ENCODE measurements around the gene SMCR8. TPM values are rescaled to one million over a fixed set of nuclear protein-coding genes. Genes with fewer than 3 reads are reported as not detected.

Gene SMCR8
- total and polyA plus RNA-seq, 9 of the 15 experiments (the other 6 are each of a cell fraction or from before 2014, with no cell fraction given): 0.25 to 8.8 (median 4.9) TPM

DNA sequence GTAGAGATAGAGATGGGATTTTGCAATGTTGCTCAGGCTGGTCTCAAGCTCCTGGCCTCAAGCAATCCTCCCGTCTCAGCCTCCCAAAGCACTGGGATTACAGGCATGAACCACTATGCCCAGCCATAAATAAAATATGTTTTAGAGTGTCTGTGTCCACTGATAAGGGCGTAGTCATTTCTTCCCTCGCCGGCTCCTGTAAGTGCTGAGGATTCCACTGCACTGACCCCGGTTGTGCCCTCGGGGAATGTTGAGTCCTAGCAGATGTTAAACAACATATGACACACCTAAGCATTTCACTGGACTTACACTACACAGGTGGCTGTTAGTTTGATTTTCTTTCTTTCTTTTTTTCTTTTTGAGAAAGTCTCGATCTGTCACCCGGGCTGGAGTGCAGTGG is 53.9 kb downstream of the SMCR8 start:
- no peak overlapping the region for H3K4me3 ChIP-seq
- H3K9me1 ChIP-seq (ENCODE audit: control insufficient read depth, insufficient read depth, low read length): no peaks in the 10 kb centered on the region
- no peak overlapping the region for H3K27ac ChIP-seq (ENCODE audit: extremely low read depth, low read depth, low read length)
- H4K20me1 ChIP-seq (replicated peaks; ENCODE audit: control insufficient read depth, insufficient read depth, low read length): no peaks in the 10 kb centered on the region
- no peaks in the 10 kb centered on the region for H3K9me3 ChIP-seq (replicated peaks; ENCODE audit: control insufficient read depth, insufficient read depth, low read depth, low read length)
- no peak overlapping the region for H2AFZ ChIP-seq (ENCODE audit: low read depth, low read length)
- FAIRE-seq: no peak
- ChIA-PET POLR2A (no interaction called here), CTCF (ENCODE audit: low intra/inter-chr PET ratio) (no interaction called here)
- no TSS peak for BruUV-seq (replicated peaks)
- ATAC-seq: no peak; the same call in 1 of the 3 replicates
- H3K79me2 ChIP-seq (ENCODE audit: control insufficient read depth, insufficient read depth, low read length): no peaks in the 10 kb centered on the region
- peak in 1 of 4 experiments; percentile 31 for DNase-seq (ENCODE audit: extremely low read depth in 1 of 4, low spot score in 3 of 4)
- H3K4me1 ChIP-seq (replicated peaks in 1 of 2; ENCODE audit: control insufficient read depth in 2 of 2, insufficient read depth in 2 of 2, low read length in 2 of 2): peaks cover 0 to 3% of the 10 kb centered on the region in 2 experiments; a peak in 2 of 5 replicates
- 0% methylated on average over 6 of the region's 8 CpGs for WGBS (ENCODE audit: insufficient coverage, low coverage, missing lambda C conversion rate)
- no peak overlapping the region for H3K4me2 ChIP-seq (ENCODE audit: insufficient read depth, low read length)
- no peaks in the 10 kb centered on the region for H3K36me3 ChIP-seq (ENCODE audit: control insufficient read depth, insufficient read depth, low read length)
- no peak overlapping the region for H3K9ac ChIP-seq (ENCODE audit: insufficient read depth in 1 of 2, low read depth in 2 of 2, low read length in 2 of 2)
- in situ Hi-C loops (cut with MboI) (no loop called here), intact Hi-C loops (cut with micrococcal nuclease) (no loop called here)
- no peaks in the 10 kb centered on the region for H3K27me3 ChIP-seq (ENCODE audit: control insufficient read depth in 2 of 2, insufficient read depth in 2 of 2, low read length in 2 of 2)
- TF ChIP-seq, protein P1, sequence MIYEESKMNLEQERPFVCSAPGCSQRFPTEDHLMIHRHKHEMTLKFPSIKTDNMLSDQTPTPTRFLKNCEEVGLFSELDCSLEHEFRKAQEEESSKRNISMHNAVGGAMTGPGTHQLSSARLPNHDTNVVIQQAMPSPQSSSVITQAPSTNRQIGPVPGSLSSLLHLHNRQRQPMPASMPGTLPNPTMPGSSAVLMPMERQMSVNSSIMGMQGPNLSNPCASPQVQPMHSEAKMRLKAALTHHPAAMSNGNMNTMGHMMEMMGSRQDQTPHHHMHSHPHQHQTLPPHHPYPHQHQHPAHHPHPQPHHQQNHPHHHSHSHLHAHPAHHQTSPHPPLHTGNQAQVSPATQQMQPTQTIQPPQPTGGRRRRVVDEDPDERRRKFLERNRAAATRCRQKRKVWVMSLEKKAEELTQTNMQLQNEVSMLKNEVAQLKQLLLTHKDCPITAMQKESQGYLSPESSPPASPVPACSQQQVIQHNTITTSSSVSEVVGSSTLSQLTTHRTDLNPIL (CRISPR knock-in tag; IDR thresholded peaks at IDR 0.05): no peak
- TF ChIP-seq, protein P2, sequence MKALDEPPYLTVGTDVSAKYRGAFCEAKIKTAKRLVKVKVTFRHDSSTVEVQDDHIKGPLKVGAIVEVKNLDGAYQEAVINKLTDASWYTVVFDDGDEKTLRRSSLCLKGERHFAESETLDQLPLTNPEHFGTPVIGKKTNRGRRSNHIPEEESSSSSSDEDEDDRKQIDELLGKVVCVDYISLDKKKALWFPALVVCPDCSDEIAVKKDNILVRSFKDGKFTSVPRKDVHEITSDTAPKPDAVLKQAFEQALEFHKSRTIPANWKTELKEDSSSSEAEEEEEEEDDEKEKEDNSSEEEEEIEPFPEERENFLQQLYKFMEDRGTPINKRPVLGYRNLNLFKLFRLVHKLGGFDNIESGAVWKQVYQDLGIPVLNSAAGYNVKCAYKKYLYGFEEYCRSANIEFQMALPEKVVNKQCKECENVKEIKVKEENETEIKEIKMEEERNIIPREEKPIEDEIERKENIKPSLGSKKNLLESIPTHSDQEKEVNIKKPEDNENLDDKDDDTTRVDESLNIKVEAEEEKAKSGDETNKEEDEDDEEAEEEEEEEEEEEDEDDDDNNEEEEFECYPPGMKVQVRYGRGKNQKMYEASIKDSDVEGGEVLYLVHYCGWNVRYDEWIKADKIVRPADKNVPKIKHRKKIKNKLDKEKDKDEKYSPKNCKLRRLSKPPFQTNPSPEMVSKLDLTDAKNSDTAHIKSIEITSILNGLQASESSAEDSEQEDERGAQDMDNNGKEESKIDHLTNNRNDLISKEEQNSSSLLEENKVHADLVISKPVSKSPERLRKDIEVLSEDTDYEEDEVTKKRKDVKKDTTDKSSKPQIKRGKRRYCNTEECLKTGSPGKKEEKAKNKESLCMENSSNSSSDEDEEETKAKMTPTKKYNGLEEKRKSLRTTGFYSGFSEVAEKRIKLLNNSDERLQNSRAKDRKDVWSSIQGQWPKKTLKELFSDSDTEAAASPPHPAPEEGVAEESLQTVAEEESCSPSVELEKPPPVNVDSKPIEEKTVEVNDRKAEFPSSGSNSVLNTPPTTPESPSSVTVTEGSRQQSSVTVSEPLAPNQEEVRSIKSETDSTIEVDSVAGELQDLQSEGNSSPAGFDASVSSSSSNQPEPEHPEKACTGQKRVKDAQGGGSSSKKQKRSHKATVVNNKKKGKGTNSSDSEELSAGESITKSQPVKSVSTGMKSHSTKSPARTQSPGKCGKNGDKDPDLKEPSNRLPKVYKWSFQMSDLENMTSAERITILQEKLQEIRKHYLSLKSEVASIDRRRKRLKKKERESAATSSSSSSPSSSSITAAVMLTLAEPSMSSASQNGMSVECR (CRISPR knock-in tag; IDR thresholded peaks at IDR 0.05): no peak
- TF ChIP-seq SREBF1 (IDR thresholded peaks at IDR 0.05; ENCODE audit: borderline replicate concordance, low read depth, low read length): no peak
- no peak for TF ChIP-seq ETV5 (CRISPR knock-in tag; IDR thresholded peaks at IDR 0.05; ENCODE audit: low read depth)
- TF ChIP-seq TSC22D4 (tag; IDR thresholded peaks at IDR 0.05): no peak
- TF ChIP-seq MEIS2 (IDR thresholded peaks at IDR 0.05; ENCODE audit: partially characterized antibody): peak; percentile 50
- no peak for TF ChIP-seq ZNF165 (CRISPR knock-in tag; IDR thresholded peaks at IDR 0.05; ENCODE audit: borderline replicate concordance)
- no peak for TF ChIP-seq MYC (IDR thresholded peaks at IDR 0.05; ENCODE audit: low read depth, low read length)
- TF ChIP-seq MYC (CRISPR knock-in tag; IDR thresholded peaks at IDR 0.05; ENCODE audit: borderline replicate concordance, low read depth): no peak
- no peak for TF ChIP-seq ZNF274 (IDR thresholded peaks at IDR 0.05; ENCODE audit: borderline replicate concordance, low read depth, low read length)
- peak; percentile 31 for TF ChIP-seq CBFA2T3 (IDR thresholded peaks at IDR 0.05)
- TF ChIP-seq FOXA1 (IDR thresholded peaks at IDR 0.05; ENCODE audit: borderline replicate concordance): no peak
- TF ChIP-seq ZNF785 (CRISPR knock-in tag; IDR thresholded peaks at IDR 0.05): no peak
- TF ChIP-seq TBL1XR1 (IDR thresholded peaks at IDR 0.05; ENCODE audit: low read length in 2 of 2): no peak
- TF ChIP-seq DACH1 (IDR thresholded peaks at IDR 0.05; ENCODE audit: partially characterized antibody): no peak

All from K562 (cell line).